GM12891 (cell line): ENCODE data around the gene TNPO3.
A peak's percentile ranks its signal among the peaks of the same experiment; 100 is the strongest.
"Not testable (repeated sequence)": the region's sequence is repeated elsewhere in the genome, so short reads cannot be mapped to it uniquely, and the experiment has no call there.

Experiments
- DNase-seq: peaks from one replicate; pipeline ENCODE4 v3.0.0; 2011; ENCODE audit warnings: low spot score; ENCODE audit not compliant: insufficient read length
- FAIRE-seq: peaks from 2 replicates; lab custom pipeline; 2011; peaks lifted over from hg19 to GRCh38; lab: Jason Lieb, UNC
- PAX5 ChIP-seq: IDR thresholded peaks from 2 replicates; pipeline ENCODE4 v1.6.1; 2011; ENCODE audit warnings: low read length, moderate library complexity, mild to moderate bottlenecking; ENCODE audit not compliant: insufficient read depth, severe bottlenecking
- POLR2A ChIP-seq: IDR thresholded peaks from 2 replicates; pipeline ENCODE4 v1.6.1; 2011; ENCODE audit warnings: low read depth, low read length, control low read depth
- POLR2AphosphoS5 ChIP-seq: IDR thresholded peaks from 2 replicates; pipeline ENCODE4 v1.6.1; 2011; ENCODE audit warnings: low read depth, low read length, control low read depth
- POU2F2 ChIP-seq: IDR thresholded peaks from 2 replicates; pipeline ENCODE4 v1.6.1; 2011; ENCODE audit warnings: low read depth, mild to moderate bottlenecking, control low read depth, low read length, moderate library complexity
- SPI1 ChIP-seq: IDR thresholded peaks from 2 replicates; pipeline ENCODE4 v1.6.1; 2011; ENCODE audit warnings: low read depth, low read length, control low read depth
- TAF1 ChIP-seq: IDR thresholded peaks from 2 replicates; pipeline ENCODE4 v1.6.1; 2011; ENCODE audit warnings: low read depth, low read length, control low read depth

TNPO3 gene

GRCh38 chr7:129073204-129073603, 18.3 kb upstream of the TNPO3 start:
- DNase-seq: no peak
- no peak for FAIRE-seq
- TF ChIP-seq PAX5 (no peak), POLR2AphosphoS5 (no peak), SPI1 (no peak), POU2F2 (no peak), POLR2A (no peak), TAF1 (no peak)

- FAIRE-seq (peak; percentile 55), DNase-seq (no peak)
- TF ChIP-seq POU2F2: no peak
- no peak for TF ChIP-seq POLR2AphosphoS5
- no peak for TF ChIP-seq PAX5
- TF ChIP-seq POLR2A: no peak
- no peak for TF ChIP-seq TAF1
- no peak for TF ChIP-seq SPI1
Measured at GRCh38 chr7:129072479-129073011, 17.6 kb upstream of the TNPO3 start.

- no peak for DNase-seq
- TF ChIP-seq SPI1: no peak
- no peak for TF ChIP-seq PAX5
- TF ChIP-seq TAF1: no peak
- no peak for TF ChIP-seq POLR2A
- TF ChIP-seq POLR2AphosphoS5: no peak
- TF ChIP-seq POU2F2: no peak
- no peak for FAIRE-seq
Measured at GRCh38 chr7:129069021-129069420, 14.1 kb upstream of the TNPO3 start.

GRCh38 chr7:129067943-129068548, 13.1 kb upstream of the TNPO3 start:
- no peak for DNase-seq
- TF ChIP-seq SPI1: no peak
- TF ChIP-seq TAF1: no peak
- no peak for TF ChIP-seq POLR2AphosphoS5
- no peak for TF ChIP-seq PAX5
- FAIRE-seq: no peak

GRCh38 chr7:129067132-129067561, 12.2 kb upstream of the TNPO3 start:
- not testable (repeated sequence) for FAIRE-seq, DNase-seq

GRCh38 chr7:129066290-129067131, 11.6 kb upstream of the TNPO3 start:
- FAIRE-seq (no peak), DNase-seq (no peak)
- TF ChIP-seq POLR2A: no peak
- no peak for TF ChIP-seq POLR2AphosphoS5
- TF ChIP-seq TAF1: no peak
- TF ChIP-seq POU2F2: no peak
- no peak for TF ChIP-seq PAX5
- no peak for TF ChIP-seq SPI1

GRCh38 chr7:129055861-129056464, 1.1 kb upstream of the TNPO3 start:
- no peak for DNase-seq
- TF ChIP-seq POU2F2: no peak
- TF ChIP-seq PAX5: no peak
- no peak for TF ChIP-seq TAF1
- TF ChIP-seq SPI1: no peak
- no peak for TF ChIP-seq POLR2AphosphoS5
- no peak for TF ChIP-seq POLR2A
- no peak for FAIRE-seq

- TF ChIP-seq POU2F2 (no peak), SPI1 (no peak), POLR2A (no peak), POLR2AphosphoS5 (no peak), PAX5 (no peak), TAF1 (no peak)
- FAIRE-seq (no peak), DNase-seq (no peak)
Measured at GRCh38 chr7:129055294-129055816, 444 bp upstream of the TNPO3 start.

GRCh38 chr7:129053938-129054437, 923 bp downstream of the TNPO3 start:
- DNase-seq: no peak
- FAIRE-seq: no peak
- TF ChIP-seq TAF1 (no peak), POU2F2 (no peak), SPI1 (no peak), POLR2AphosphoS5 (no peak), POLR2A (no peak), PAX5 (no peak)
